Neural progenitor cell (in vitro differentiated cells): ENCODE data around the gene HNRNPA0. TPM values are rescaled to one million over a fixed set of nuclear protein-coding genes. Genes with fewer than 3 reads are reported as not detected.

Source experiments
- DNase-seq: peaks from one replicate; pipeline ENCODE4 v3.0.0-alpha.2; 2016; ENCODE audit warnings: low spot score
- H2AFZ ChIP-seq: fragments of 200-600 bp; sonication (generic); replicated peaks from 2 replicates; pipeline ENCODE4 v1.6.1; 2016; ENCODE audit warnings: antibody characterized with exemption
- H3F3A ChIP-seq: fragments of 200-600 bp; sonication (generic); 2 replicates; pipeline ENCODE4 v1.6.1; 2016; ENCODE audit warnings: antibody characterized with exemption, low read depth
- H3K27ac ChIP-seq: fragments of 200-600 bp; sonication (generic); 2 replicates; pipeline ENCODE4 v1.5.1; 2016; ENCODE audit warnings: mild to moderate bottlenecking
- H3K27me3 ChIP-seq: fragments of 200-600 bp; sonication (generic); 2 replicates; pipeline ENCODE4 v1.6.1; 2016; ENCODE audit warnings: mild to moderate bottlenecking, moderate library complexity
- H3K36me3 ChIP-seq: fragments of 200-600 bp; sonication (generic); 2 replicates; pipeline ENCODE4 v1.5.1; 2016
- H3K4me1 ChIP-seq: fragments of 200-600 bp; sonication (generic); 2 replicates; pipeline ENCODE4 v1.6.1; 2016; ENCODE audit warnings: mixed run types
- H3K4me2 ChIP-seq: fragments of 200-600 bp; sonication (generic); 2 replicates; pipeline ENCODE4 v1.6.1; 2016
- H3K4me3 ChIP-seq: fragments of 200-600 bp; sonication (generic); 2 replicates; pipeline ENCODE4 v1.5.1; 2016
- H3K79me2 ChIP-seq: fragments of 200-600 bp; sonication (generic); 2 replicates; pipeline ENCODE4 v1.6.1; 2016; ENCODE audit warnings: low read depth
- H3K9ac ChIP-seq: fragments of 200-600 bp; sonication (generic); 2 replicates; pipeline ENCODE4 v1.6.1; 2016
- H3K9me3 ChIP-seq: fragments of 200-600 bp; sonication (generic); 2 replicates; pipeline ENCODE4 v1.5.1; 2016; ENCODE audit warnings: low read depth
- H4K20me1 ChIP-seq: fragments of 200-600 bp; sonication (generic); 2 replicates; pipeline ENCODE4 v1.6.1; 2016; ENCODE audit warnings: low read depth
- H3K27ac Mint-ChIP-seq: 3 replicates; pipeline ENCODE4 v1.8.0; 2021; ENCODE audit warnings: mixed read lengths
- H3K27me3 Mint-ChIP-seq: 2 replicates; pipeline ENCODE4 v1.8.0; 2022; ENCODE audit warnings: low read depth, mild to moderate bottlenecking, inconsistent platforms, moderate library complexity, mixed read lengths; ENCODE audit not compliant: insufficient read depth
- H3K36me3 Mint-ChIP-seq: 3 replicates; pipeline ENCODE4 v1.8.0; 2021; ENCODE audit warnings: mixed read lengths
- H3K4me1 Mint-ChIP-seq: 3 replicates; pipeline ENCODE4 v1.8.0; 2021; ENCODE audit warnings: mixed read lengths
- H3K4me3 Mint-ChIP-seq: 3 replicates; pipeline ENCODE4 v1.8.0; 2021; ENCODE audit warnings: mild to moderate bottlenecking, moderate library complexity, mixed read lengths
- H3K9me3 Mint-ChIP-seq: 3 replicates; pipeline ENCODE4 v1.8.0; 2020; ENCODE audit warnings: mixed read lengths
- EZH2 ChIP-seq: fragments of 200-600 bp; sonication (generic); IDR thresholded peaks from 2 replicates; pipeline ENCODE4 v1.6.1; 2017; ENCODE audit warnings: antibody characterized with exemption, mild to moderate bottlenecking, moderate library complexity
- EZH2phosphoT487 ChIP-seq: fragments of 200-600 bp; sonication (generic); IDR thresholded peaks from 2 replicates; pipeline ENCODE4 v1.6.1; 2017; ENCODE audit warnings: antibody characterized with exemption
- total RNA-seq: library from RNA; depleted of rRNA; stranded (reverse); fragments of >200 nt; gene quantifications from 2 replicates; pipeline ENCODE4 v1.2.3, GENCODE V29; 2015; ENCODE audit warnings: low replicate concordance
- TF ChIP-seq, protein P1 (sequence below): fragments of 200-600 bp; sonication (generic); IDR thresholded peaks from 2 replicates; pipeline ENCODE4 v1.5.1; 2017; ENCODE audit warnings: antibody characterized with exemption, mild to moderate bottlenecking

Gene HNRNPA0
- total RNA-seq, 1 donor from 2014 or later, result 49.8 TPM

DNA sequence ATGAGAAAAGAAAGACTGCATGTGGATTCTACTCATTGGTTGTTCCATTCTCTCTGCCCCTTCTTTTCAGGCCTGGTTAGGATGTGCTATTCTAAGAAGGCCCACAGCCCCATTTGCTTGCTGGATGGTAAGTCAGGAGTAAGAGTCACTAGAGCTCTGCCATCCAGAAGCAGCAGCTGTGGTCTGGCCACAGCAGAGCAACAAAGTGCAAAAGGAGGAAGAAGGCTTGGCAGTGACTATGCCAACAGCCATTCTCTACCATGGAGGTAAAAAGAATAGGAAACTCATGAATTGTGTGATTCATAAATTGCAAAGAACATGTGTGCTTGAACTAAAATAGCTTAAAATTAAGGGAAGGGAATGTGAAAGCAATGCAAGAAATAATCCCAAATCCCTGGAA lies 39.2 kb downstream of the HNRNPA0 start:
- no peaks in the 10 kb centered on the region for H3K27me3 ChIP-seq
- H3K4me1 ChIP-seq, result no peaks in the 10 kb centered on the region
- Mint-ChIP-seq H3K36me3 (peaks cover 11% of the 10 kb centered on the region), H3K4me1 (no peaks in the 10 kb centered on the region), H3K9me3 (peaks cover 18% of the 10 kb centered on the region), H3K27me3 (no peaks in the 10 kb centered on the region), H3K27ac (no peak overlapping the region), H3K4me3 (no peak overlapping the region)
- H3K79me2 ChIP-seq, result no peaks in the 10 kb centered on the region
- H4K20me1 ChIP-seq, result no peaks in the 10 kb centered on the region
- H3F3A ChIP-seq, result no peaks in the 10 kb centered on the region
- H2AFZ ChIP-seq, result no peak overlapping the region
- TF ChIP-seq EZH2 (no peak), EZH2phosphoT487 (no peak)
- no peak for DNase-seq
- peaks cover 7% of the 10 kb centered on the region for H3K36me3 ChIP-seq
- no peak overlapping the region for H3K4me3 ChIP-seq
- H3K4me2 ChIP-seq, result no peak overlapping the region
- H3K9ac ChIP-seq, result no peak overlapping the region
- no peak overlapping the region for H3K27ac ChIP-seq
- H3K9me3 ChIP-seq, result peaks cover 14% of the 10 kb centered on the region

DNA sequence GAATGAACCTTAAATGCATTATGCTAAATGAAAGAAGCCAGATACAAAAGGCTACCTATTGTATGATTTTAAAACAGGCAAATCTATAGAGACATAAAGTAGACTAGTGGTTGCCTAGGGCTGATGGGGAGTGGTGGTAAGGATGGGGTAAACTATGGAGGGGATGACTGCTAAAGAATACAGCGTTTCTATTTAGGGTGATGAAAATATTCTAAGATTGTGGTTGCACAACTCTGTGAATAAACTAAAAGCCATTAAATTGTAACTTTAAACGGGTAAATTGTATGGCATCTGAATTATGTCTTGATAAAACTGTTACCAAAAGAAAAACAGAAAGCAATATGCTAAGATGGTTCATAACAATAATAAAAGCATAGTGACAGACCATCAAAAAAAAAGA lies 39.7 kb downstream of the HNRNPA0 start:
- no peaks in the 10 kb centered on the region for H4K20me1 ChIP-seq
- Mint-ChIP-seq H3K9me3 (peaks cover 18% of the 10 kb centered on the region), H3K27ac (no peak overlapping the region), H3K4me1 (no peaks in the 10 kb centered on the region), H3K36me3 (peaks cover 14% of the 10 kb centered on the region), H3K4me3 (no peak overlapping the region), H3K27me3 (no peaks in the 10 kb centered on the region)
- H3K27me3 ChIP-seq, result no peaks in the 10 kb centered on the region
- no peak for DNase-seq
- no peak overlapping the region for H3K9ac ChIP-seq
- H2AFZ ChIP-seq, result no peak overlapping the region
- no peak overlapping the region for H3K4me3 ChIP-seq
- H3F3A ChIP-seq, result no peaks in the 10 kb centered on the region
- H3K79me2 ChIP-seq, result no peaks in the 10 kb centered on the region
- no peak for TF ChIP-seq EZH2
- TF ChIP-seq, protein P1, sequence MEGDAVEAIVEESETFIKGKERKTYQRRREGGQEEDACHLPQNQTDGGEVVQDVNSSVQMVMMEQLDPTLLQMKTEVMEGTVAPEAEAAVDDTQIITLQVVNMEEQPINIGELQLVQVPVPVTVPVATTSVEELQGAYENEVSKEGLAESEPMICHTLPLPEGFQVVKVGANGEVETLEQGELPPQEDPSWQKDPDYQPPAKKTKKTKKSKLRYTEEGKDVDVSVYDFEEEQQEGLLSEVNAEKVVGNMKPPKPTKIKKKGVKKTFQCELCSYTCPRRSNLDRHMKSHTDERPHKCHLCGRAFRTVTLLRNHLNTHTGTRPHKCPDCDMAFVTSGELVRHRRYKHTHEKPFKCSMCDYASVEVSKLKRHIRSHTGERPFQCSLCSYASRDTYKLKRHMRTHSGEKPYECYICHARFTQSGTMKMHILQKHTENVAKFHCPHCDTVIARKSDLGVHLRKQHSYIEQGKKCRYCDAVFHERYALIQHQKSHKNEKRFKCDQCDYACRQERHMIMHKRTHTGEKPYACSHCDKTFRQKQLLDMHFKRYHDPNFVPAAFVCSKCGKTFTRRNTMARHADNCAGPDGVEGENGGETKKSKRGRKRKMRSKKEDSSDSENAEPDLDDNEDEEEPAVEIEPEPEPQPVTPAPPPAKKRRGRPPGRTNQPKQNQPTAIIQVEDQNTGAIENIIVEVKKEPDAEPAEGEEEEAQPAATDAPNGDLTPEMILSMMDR, result no peak
- no peak for TF ChIP-seq EZH2phosphoT487
- no peak overlapping the region for H3K27ac ChIP-seq
- no peaks in the 10 kb centered on the region for H3K4me1 ChIP-seq
- H3K4me2 ChIP-seq, result no peak overlapping the region
- H3K36me3 ChIP-seq, result peaks cover 7% of the 10 kb centered on the region
- H3K9me3 ChIP-seq, result peaks cover 14% of the 10 kb centered on the region

DNA sequence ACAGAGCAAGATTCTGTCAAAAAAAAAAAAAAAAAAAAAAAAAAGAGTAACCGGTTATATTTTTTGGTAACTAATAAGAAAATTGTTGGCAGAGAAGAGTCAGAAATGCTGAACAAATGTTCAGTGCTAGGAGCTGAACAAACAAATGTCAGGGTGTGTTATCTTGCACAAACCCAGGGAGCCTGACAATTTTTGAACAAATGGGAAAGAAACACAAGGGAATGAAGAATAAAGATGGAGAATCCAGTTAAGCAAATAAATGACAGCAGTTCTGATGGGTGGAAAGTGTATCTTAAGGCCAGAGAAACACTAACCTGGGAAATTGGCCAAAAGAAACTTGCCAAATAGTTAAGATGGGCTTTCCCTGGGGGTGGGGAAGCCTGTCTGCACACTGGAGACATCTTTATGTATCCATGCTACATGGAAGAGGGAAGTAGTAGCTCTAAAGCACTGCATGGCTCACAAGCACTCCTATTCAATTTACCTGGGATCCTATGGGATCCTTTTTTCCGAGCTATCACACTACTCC lies 42.0 kb downstream of the HNRNPA0 start:
- Histone ChIP-seq H3F3A (no peaks in the 10 kb centered on the region), H3K9me3 (peaks cover 14% of the 10 kb centered on the region), H3K4me2 (no peak overlapping the region), H3K27me3 (no peaks in the 10 kb centered on the region), H3K79me2 (no peaks in the 10 kb centered on the region), H3K4me1 (no peaks in the 10 kb centered on the region), H4K20me1 (no peaks in the 10 kb centered on the region), H3K36me3 (peaks cover 7% of the 10 kb centered on the region), H3K4me3 (no peak overlapping the region), H3K27ac (no peak overlapping the region), H3K9ac (no peak overlapping the region), H2AFZ (no peak overlapping the region)
- TF ChIP-seq, protein P1, result no peak
- TF ChIP-seq EZH2 (no peak), EZH2phosphoT487 (no peak)
- Mint-ChIP-seq H3K9me3 (peaks cover 18% of the 10 kb centered on the region), H3K27ac (no peak overlapping the region), H3K4me1 (no peaks in the 10 kb centered on the region), H3K4me3 (no peak overlapping the region), H3K27me3 (no peaks in the 10 kb centered on the region), H3K36me3 (peaks cover 20% of the 10 kb centered on the region)
- DNase-seq, result no peak

DNA sequence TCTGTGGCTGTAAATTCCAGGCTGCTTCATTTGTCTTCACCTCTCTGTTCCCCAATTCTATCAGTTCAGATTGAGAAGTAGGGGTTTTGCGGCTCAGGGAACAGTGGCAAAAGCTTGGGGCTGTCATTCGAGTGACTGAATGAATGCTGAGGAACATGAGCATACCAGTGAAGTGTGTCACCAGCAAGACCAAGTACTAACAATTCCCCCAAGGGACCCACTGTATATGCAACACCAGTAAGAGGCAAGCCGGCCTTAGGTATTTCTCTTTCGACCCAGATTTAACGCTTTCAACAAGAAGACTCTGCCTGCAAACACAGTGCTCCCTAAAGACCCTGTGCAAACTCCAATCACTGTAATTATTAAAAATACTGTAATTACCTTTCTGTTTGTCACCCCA lies 44.1 kb downstream of the HNRNPA0 start:
- no peaks in the 10 kb centered on the region for H3K27me3 ChIP-seq
- no peaks in the 10 kb centered on the region for H3K4me1 ChIP-seq
- peaks cover 7% of the 10 kb centered on the region for H3K36me3 ChIP-seq
- H4K20me1 ChIP-seq, result no peaks in the 10 kb centered on the region
- H3K9ac ChIP-seq, result no peak overlapping the region
- H3K4me1 Mint-ChIP-seq, result no peaks in the 10 kb centered on the region
- no peaks in the 10 kb centered on the region for H3K79me2 ChIP-seq
- H3K27me3 Mint-ChIP-seq, result no peaks in the 10 kb centered on the region
- H3K27ac ChIP-seq, result no peak overlapping the region
- H3K4me2 ChIP-seq, result no peak overlapping the region
- TF ChIP-seq, protein P1, result no peak
- no peak for TF ChIP-seq EZH2phosphoT487
- no peak for TF ChIP-seq EZH2
- peaks cover 18% of the 10 kb centered on the region for H3K9me3 Mint-ChIP-seq
- no peak for DNase-seq
- H3K27ac Mint-ChIP-seq, result no peak overlapping the region
- H3K4me3 ChIP-seq, result no peak overlapping the region
- H2AFZ ChIP-seq, result no peak overlapping the region
- no peaks in the 10 kb centered on the region for H3F3A ChIP-seq
- no peak overlapping the region for H3K4me3 Mint-ChIP-seq
- H3K36me3 Mint-ChIP-seq, result peaks cover 22% of the 10 kb centered on the region
- peaks cover 14% of the 10 kb centered on the region for H3K9me3 ChIP-seq
